ENCODE measurements around the gene CSRNP3.

- TF ChIP-seq, protein P1, sequence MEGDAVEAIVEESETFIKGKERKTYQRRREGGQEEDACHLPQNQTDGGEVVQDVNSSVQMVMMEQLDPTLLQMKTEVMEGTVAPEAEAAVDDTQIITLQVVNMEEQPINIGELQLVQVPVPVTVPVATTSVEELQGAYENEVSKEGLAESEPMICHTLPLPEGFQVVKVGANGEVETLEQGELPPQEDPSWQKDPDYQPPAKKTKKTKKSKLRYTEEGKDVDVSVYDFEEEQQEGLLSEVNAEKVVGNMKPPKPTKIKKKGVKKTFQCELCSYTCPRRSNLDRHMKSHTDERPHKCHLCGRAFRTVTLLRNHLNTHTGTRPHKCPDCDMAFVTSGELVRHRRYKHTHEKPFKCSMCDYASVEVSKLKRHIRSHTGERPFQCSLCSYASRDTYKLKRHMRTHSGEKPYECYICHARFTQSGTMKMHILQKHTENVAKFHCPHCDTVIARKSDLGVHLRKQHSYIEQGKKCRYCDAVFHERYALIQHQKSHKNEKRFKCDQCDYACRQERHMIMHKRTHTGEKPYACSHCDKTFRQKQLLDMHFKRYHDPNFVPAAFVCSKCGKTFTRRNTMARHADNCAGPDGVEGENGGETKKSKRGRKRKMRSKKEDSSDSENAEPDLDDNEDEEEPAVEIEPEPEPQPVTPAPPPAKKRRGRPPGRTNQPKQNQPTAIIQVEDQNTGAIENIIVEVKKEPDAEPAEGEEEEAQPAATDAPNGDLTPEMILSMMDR (IDR thresholded peaks at IDR 0.05): no peak
- TF ChIP-seq EZH2 (IDR thresholded peaks at IDR 0.05; ENCODE audit: borderline replicate concordance, insufficient read depth, low read depth, low read length, poor library complexity, severe bottlenecking): no peak
These were observed 17.2 kb upstream of the CSRNP3 start for GRCh38 chr2:165452327-165452726.
